ENCODE data around the gene INSIG1.

Gene INSIG1

GRCh38 chr7:155308330-155309020 is 10.8 kb downstream of the INSIG1 start:
- CTCF ChIA-PET = no interaction called here
- TF ChIP-seq ZNF580 (tag by site-specific recombination; IDR thresholded peaks at IDR 0.05) (no peak), ZFP3 (tag by site-specific recombination; IDR thresholded peaks at IDR 0.05; ENCODE audit: low read depth) (no peak), TRIM28 (IDR thresholded peaks at IDR 0.05; ENCODE audit: borderline replicate concordance, low read length) (no peak), ZBTB11 (tag by site-specific recombination; conservative IDR thresholded peaks at IDR 0.05; ENCODE audit: low read depth) (no peak), ZNF561 (tag by site-specific recombination; IDR thresholded peaks at IDR 0.05; ENCODE audit: borderline replicate concordance) (no peak), ZNF24 (tag by site-specific recombination; IDR thresholded peaks at IDR 0.05) (no peak), GLI2 (tag by site-specific recombination; IDR thresholded peaks at IDR 0.05; ENCODE audit: borderline replicate concordance, low read depth) (no peak), ZNF473 (tag by site-specific recombination; IDR thresholded peaks at IDR 0.05) (no peak)
- POLR2A ChIA-PET = no interaction called here
- Histone ChIP-seq H3K9me3 (ENCODE audit: control insufficient read depth, insufficient read depth, low read depth, low read length) (no peaks in the 10 kb centered on the region), H3K36me3 (ENCODE audit: control insufficient read depth in 2 of 2, insufficient read depth in 1 of 2, low read length in 2 of 2) (peaks cover 15 to 53% of the 10 kb centered on the region in 2 experiments), H3K4me1 (ENCODE audit: control insufficient read depth, insufficient read depth, low read length) (no peaks in the 10 kb centered on the region), H3K27ac (ENCODE audit: extremely low read depth, low read depth, low read length) (no peak overlapping the region), H3K4me3 (ENCODE audit: low read depth, low read length) (no peak overlapping the region)

GRCh38 chr7:155309021-155309338 is 11.3 kb downstream of the INSIG1 start:
- CTCF ChIA-PET = no interaction called here
- Histone ChIP-seq H3K4me1 (ENCODE audit: control insufficient read depth, insufficient read depth, low read length) (no peaks in the 10 kb centered on the region), H3K9me3 (ENCODE audit: control insufficient read depth, insufficient read depth, low read depth, low read length) (no peaks in the 10 kb centered on the region), H3K4me3 (ENCODE audit: low read depth, low read length) (no peak overlapping the region), H3K36me3 (ENCODE audit: control insufficient read depth in 2 of 2, insufficient read depth in 1 of 2, low read length in 2 of 2) (peaks cover 12 to 48% of the 10 kb centered on the region in 2 experiments), H3K27ac (ENCODE audit: extremely low read depth, low read depth, low read length) (no peak overlapping the region)
- POLR2A ChIA-PET = no interaction called here
- TF ChIP-seq ZNF768 (tag by site-specific recombination; IDR thresholded peaks at IDR 0.05) (no peak), KLF16 (tag by site-specific recombination; IDR thresholded peaks at IDR 0.05) (no peak), ZSCAN5A (tag by site-specific recombination; IDR thresholded peaks at IDR 0.05) (no peak), ZNF549 (tag by site-specific recombination; IDR thresholded peaks at IDR 0.05) (no peak), ZNF302 (tag by site-specific recombination; IDR thresholded peaks at IDR 0.05; ENCODE audit: low read depth) (no peak), ZNF266 (tag by site-specific recombination; IDR thresholded peaks at IDR 0.05; ENCODE audit: low read depth) (no peak), ZBTB48 (tag by site-specific recombination; IDR thresholded peaks at IDR 0.05) (no peak), ZNF658 (tag by site-specific recombination; IDR thresholded peaks at IDR 0.05) (no peak), ZNF623 (tag by site-specific recombination; IDR thresholded peaks at IDR 0.05) (no peak), ZFP3 (tag by site-specific recombination; IDR thresholded peaks at IDR 0.05; ENCODE audit: low read depth) (no peak), ELK4 (IDR thresholded peaks at IDR 0.05; ENCODE audit: borderline replicate concordance, low read depth, low read length) (no peak)
